Measurements from ENCODE around the gene CLEC2D.
A peak's percentile ranks its signal among the peaks of the same experiment; 100 is the strongest.

Gene CLEC2D

GRCh38 chr12:9742661-9743060 is 73.1 kb downstream of the CLEC2D start:
- no peak overlapping the region for H3K9ac ChIP-seq
- TF ChIP-seq, protein P1, sequence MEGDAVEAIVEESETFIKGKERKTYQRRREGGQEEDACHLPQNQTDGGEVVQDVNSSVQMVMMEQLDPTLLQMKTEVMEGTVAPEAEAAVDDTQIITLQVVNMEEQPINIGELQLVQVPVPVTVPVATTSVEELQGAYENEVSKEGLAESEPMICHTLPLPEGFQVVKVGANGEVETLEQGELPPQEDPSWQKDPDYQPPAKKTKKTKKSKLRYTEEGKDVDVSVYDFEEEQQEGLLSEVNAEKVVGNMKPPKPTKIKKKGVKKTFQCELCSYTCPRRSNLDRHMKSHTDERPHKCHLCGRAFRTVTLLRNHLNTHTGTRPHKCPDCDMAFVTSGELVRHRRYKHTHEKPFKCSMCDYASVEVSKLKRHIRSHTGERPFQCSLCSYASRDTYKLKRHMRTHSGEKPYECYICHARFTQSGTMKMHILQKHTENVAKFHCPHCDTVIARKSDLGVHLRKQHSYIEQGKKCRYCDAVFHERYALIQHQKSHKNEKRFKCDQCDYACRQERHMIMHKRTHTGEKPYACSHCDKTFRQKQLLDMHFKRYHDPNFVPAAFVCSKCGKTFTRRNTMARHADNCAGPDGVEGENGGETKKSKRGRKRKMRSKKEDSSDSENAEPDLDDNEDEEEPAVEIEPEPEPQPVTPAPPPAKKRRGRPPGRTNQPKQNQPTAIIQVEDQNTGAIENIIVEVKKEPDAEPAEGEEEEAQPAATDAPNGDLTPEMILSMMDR (IDR thresholded peaks at IDR 0.05): no peak
- H3K4me3 ChIP-seq (ENCODE audit: low read depth, low read length): peak overlapping the region; percentile 11
- no peaks in the 10 kb centered on the region for H3K9me3 ChIP-seq (ENCODE audit: control insufficient read depth, low read length)
- no peaks in the 10 kb centered on the region for H3K4me1 ChIP-seq
- no peaks in the 10 kb centered on the region for H3K36me3 ChIP-seq (ENCODE audit: control insufficient read depth, insufficient read depth, low read length)
- peak overlapping the region; percentile 17 for H3K27ac ChIP-seq
- H3K27me3 ChIP-seq (ENCODE audit: control insufficient read depth, insufficient read depth, low read length): no peaks in the 10 kb centered on the region
- peak overlapping the region; percentile 58 for H2AFZ ChIP-seq
- H3K4me2 ChIP-seq (ENCODE audit: low read length): peak overlapping the region; percentile 40
- no peaks in the 10 kb centered on the region for H3K79me2 ChIP-seq

DNA sequence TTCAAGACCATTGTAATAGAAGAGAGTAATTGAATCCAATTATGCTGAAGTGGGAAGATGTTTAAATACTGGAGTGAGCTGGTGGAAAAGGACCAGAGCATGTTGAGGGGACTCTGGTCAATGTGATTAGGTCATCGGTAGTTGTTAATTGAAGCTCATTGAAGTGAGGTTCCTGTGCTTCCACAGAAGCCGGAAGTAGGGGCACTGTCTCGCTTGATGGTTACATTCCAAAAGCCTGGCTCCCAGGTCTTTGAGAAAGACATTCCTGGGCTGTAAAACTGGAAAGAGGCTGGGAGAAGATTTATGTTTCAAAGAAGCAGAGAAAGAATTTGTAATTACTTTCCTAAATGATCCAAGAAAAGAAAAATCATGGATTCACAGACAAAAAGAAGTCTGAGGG is 75.7 kb downstream of the CLEC2D start:
- no peak overlapping the region for H3K4me2 ChIP-seq (ENCODE audit: low read length)
- TF ChIP-seq, protein P1 (IDR thresholded peaks at IDR 0.05): no peak
- H3K79me2 ChIP-seq: no peaks in the 10 kb centered on the region
- H3K9me3 ChIP-seq (ENCODE audit: control insufficient read depth, low read length): no peaks in the 10 kb centered on the region
- no peak overlapping the region for H3K27ac ChIP-seq
- no peak overlapping the region for H3K9ac ChIP-seq
- H3K36me3 ChIP-seq (ENCODE audit: control insufficient read depth, insufficient read depth, low read length): no peaks in the 10 kb centered on the region
- H3K4me3 ChIP-seq (ENCODE audit: low read depth, low read length): no peak overlapping the region
- H3K27me3 ChIP-seq (ENCODE audit: control insufficient read depth, insufficient read depth, low read length): no peaks in the 10 kb centered on the region
- H2AFZ ChIP-seq: no peak overlapping the region
- H3K4me1 ChIP-seq: no peaks in the 10 kb centered on the region

Measured in parathyroid adenoma (tissue), 2 donors.